Amniotic stem cell (primary cell): ENCODE data around the gene NME4.
"Not testable (repeated sequence)": the region's sequence is repeated elsewhere in the genome, so short reads cannot be mapped to it uniquely, and the experiment has no call there.

ENCODE experiments used
- DNase-seq: peaks from one replicate; lab custom pipeline; 2025; lab: John Stamatoyannopoulos, UW

The NME4 gene

GRCh38 chr16:377419-377951 lies 19.5 kb upstream of the NME4 start:
- DNase-seq, result no peak

- DNase-seq, result not testable (repeated sequence)
These were observed 18.7 kb upstream of the NME4 start for GRCh38 chr16:378113-378820.

GRCh38 chr16:378821-379182 lies 18.2 kb upstream of the NME4 start:
- DNase-seq, result no peak

- DNase-seq, result no peak
These were observed 17.6 kb upstream of the NME4 start for GRCh38 chr16:379183-379960.

- no peak for DNase-seq
These were observed 16.8 kb upstream of the NME4 start for GRCh38 chr16:379961-380761.

- DNase-seq, result no peak
These were observed 16.3 kb upstream of the NME4 start for GRCh38 chr16:380762-381011.

GRCh38 chr16:381012-381788 lies 15.8 kb upstream of the NME4 start:
- DNase-seq, result no peak

GRCh38 chr16:381789-382717 lies 14.9 kb upstream of the NME4 start, which contains the start of gene PGAP6:
Gene PGAP6 (minus strand): TSS chr16:381978. CDS start chr16:381821, 157 bp downstream.
- peak; percentile 28 for DNase-seq

GRCh38 chr16:383326-384051 lies 13.5 kb upstream of the NME4 start:
- DNase-seq, result no peak

GRCh38 chr16:386641-387156 lies 10.3 kb upstream of the NME4 start:
- DNase-seq, result no peak

GRCh38 chr16:387761-388666 lies 9.0 kb upstream of the NME4 start:
- DNase-seq, result not testable (repeated sequence)

- no peak for DNase-seq
These were observed 7.6 kb upstream of the NME4 start for GRCh38 chr16:389352-389751.

- DNase-seq, result no peak
These were observed 5.1 kb upstream of the NME4 start for GRCh38 chr16:391885-392335.

- no peak for DNase-seq
These were observed 4.5 kb upstream of the NME4 start for GRCh38 chr16:392450-393030.

- DNase-seq, result no peak
These were observed 800 bp upstream of the NME4 start for GRCh38 chr16:396199-396598.

- DNase-seq, result peak; percentile 7
These were observed 394 bp upstream of the NME4 start for GRCh38 chr16:396605-397004.

- DNase-seq, result peak; percentile 38
These were observed 835 bp downstream of the NME4 start for GRCh38 chr16:397736-398332.
